Inflammatory macrophage (primary cell): Measurements from ENCODE around the gene MYRF.

Experiments
- DNase-seq, 2 donors: peaks; one replicate each; pipeline ENCODE4 v3.0.0-alpha.2; 2020 to 2022

Gene MYRF

GRCh38 chr11:61778357-61778886, 26.0 kb downstream of the MYRF start:
- DNase-seq = no peak

- no peak for DNase-seq
Observed at GRCh38 chr11:61778920-61779650, 26.6 kb downstream of the MYRF start.

- no peak for DNase-seq
Observed at GRCh38 chr11:61779666-61780525, 27.5 kb downstream of the MYRF start.

DNA sequence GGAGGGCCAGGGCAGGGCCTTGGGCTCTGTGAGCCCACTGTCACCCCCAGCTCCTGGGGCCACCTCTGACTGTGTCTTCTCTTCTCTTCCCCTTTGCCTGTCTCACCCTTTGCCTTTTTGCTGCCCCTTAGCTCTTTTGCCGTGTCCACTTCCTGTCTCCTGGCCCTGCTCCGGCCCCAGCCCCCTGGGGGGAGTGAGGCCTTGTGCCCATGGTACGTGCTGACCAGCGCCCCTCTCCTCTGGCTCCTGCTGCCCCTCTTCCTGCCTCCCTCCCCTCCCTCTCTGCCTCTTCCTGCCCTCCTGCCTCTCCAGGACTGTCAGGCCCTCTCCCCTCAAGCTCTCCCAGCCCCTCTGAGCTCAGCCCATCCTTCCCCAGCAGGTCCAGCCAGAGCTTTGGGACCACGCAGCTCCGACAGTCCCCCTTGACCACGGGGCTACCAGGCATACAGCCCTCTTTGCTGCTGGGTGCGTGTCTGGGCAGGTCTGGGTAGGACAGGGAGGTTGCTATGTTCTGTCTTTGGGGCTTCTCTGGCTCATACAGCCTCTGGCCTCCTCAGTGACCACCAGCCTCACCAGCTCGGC, 28.2 kb downstream of the MYRF start:
- no peak for DNase-seq

DNA sequence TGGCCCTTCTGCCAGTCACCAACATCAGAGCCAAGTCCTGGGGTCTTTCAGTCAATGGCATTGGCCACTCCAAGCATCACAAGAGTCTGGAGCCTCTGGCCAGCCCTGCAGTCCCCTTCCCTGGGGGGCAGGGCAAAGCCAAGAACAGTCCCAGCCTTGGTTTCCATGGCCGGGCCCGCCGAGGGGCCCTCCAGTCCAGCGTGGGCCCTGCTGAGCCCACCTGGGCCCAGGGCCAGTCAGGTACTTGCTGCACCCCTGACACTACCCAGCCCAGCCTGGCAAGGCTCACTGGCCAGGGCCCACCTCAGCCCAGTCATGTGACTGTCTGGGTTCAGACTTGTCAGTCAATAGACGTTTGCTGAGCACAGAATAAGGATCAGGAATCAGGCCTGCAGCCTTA, 29.1 kb downstream of the MYRF start:
- no peak for DNase-seq

- no peak for DNase-seq
Observed at GRCh38 chr11:61782299-61782698, 29.9 kb downstream of the MYRF start.

- DNase-seq = no peak
Observed at GRCh38 chr11:61782841-61783240, 30.4 kb downstream of the MYRF start.

- no peak for DNase-seq
Observed at GRCh38 chr11:61783717-61784505, 31.5 kb downstream of the MYRF start.

DNA sequence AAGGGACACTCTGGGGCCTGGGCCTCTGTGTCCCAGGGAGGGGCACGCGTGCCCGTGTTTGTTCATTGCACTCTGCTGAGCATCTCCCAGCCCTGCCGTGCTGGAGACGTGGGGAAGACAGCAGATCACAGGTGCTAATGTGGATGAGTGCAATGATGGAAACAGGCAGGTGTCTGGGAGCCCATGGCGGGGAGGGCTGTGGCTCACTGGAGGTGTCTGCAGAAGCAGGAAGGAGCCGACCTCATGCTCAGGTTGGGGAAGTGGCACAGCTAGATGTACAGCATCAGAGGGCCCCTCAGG, 32.0 kb downstream of the MYRF start:
- no peak for DNase-seq

- no peak for DNase-seq
Observed at GRCh38 chr11:61785837-61786402, 33.5 kb downstream of the MYRF start.

DNA sequence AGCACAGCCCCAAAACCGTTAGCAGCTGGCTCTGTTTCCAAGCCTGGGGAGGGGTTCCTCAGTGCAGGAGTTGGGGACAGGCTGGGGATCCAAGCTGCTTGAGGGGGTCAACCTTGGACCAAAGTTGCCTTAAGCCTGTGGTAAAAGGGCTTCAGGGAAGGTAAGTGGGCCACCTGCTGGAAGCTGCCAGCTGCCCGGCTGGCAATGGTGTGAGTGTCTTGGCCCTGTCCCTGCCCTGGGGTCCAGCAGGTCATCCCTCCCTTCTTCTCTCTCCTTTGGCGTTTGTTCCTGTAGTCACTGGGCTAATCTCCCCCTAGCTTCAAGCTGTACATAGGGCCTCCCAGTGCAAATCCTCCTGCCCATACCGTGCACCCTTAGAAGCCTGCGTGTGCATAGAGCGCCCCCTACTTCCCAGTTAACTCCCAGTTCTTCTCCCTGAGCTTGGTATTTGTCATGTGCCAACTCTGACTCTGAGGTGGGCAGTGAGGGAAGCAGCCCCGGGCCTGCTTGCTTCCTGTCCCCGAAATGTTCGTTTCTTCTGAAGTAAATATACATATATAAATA, 35.6 kb downstream of the MYRF start:
- DNase-seq = peak; percentile 29 to 53

DNA sequence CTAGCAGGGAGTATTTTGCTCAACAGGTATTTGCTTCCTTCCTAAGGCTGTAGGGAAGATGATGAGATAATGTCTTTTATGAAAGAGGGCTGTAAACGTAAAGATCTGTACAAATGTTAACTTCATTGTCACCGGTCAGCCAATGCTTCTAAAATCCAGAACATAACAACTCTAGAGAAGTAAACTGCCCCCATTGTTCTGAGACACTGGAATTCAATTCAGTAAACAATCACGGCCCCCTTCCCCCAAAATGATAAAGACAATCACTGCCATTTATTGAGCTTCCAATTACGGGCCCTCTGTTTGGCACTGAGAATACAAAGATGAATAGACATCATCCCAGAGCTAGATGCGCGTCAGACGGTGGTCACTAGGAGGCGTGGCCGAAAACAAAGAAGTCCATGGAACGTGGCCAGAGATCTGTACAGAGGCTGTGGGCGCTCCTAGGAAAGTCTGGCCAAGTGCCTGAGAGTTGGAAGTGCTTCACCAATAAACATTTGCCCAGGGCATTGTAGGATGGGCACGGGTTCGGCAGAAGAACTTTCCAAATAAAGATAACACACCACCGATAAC, 39.4 kb downstream of the MYRF start:
- peak; percentile 64 to 75 for DNase-seq

DNA sequence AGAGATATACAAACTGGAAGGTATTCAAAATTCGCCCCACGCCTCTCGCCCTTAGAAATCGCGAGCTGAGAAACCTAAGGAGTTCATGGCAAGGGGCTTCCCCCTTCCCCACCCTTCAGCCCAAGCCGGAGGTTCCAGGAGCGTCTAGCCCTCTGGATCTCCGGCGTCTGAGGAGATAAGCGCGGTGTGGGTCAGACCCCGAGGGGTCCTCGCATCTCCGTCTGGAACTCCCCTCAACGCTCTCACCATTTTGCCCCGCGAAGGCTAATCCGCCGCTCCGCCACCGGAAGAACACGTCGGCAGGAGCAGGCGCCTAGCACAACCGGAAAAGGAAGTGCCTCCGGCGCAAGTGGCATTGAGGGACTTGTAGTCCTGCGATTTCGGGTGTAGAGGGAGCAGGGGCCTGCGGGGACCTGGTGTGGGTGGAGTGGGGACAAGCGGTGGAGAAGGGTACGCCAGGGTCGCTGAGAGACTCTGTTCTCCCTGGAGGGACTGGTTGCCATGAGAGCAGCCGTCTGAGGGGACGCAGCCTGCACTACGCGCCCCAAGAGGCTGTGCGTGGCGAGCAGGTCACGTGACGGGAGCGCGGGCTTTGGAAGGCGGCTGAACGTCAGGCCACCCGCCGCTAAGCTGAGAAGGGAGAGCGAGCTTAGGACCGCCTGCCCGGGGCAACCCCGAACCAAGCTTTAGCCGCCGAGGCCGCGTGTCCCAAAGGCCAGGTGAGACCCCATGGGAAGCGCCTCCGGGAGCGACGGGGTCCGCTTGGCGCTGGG, 40.1 kb downstream of the MYRF start, which contains the start of the genes FEN1 and TMEM258:
Gene FEN1 (plus strand): TSS at position 602 of the 773 bp plus-strand sequence. CDS start 2,451 bp downstream, outside the sequence.
Gene TMEM258 (minus strand): TSS at position 290 of the 773 bp plus-strand sequence. CDS start 41 bp downstream, at position 249.
- peak; percentile 86 to 93 for DNase-seq

DNA sequence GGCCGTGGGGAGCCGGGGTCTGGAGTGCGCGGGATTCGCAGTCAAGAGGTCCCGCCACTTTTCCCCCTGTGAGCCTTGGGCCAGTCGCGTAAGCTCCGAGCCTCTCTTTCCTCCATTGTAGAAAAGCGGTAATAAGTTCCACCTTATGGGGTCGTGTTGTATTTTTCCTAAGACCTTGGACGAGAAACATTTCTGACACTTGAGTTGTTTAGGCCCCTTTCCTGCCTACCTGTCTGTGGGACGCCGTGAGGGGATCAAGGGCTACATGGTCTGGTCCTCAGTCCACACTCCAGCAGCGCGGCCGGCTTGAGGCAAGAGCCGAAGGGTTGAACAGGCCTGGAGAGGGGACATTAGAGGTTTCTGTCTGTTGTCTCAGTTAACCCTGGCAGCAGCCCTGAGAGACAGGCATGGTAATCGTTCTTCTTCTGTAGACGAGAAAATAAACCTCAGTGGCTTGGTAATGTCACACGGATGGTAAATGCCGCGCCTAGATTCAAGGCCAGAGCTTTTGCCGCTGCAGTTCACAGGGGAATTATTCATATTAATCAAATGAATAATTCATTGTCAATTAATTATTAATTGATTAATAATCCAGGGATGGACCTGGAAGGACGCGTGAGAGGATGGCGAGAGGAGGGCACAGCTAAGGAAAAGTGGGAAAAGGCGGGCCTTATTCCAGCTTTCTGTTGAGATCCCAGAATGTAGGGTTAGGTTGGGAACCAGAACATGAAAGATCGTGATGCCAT, 40.8 kb downstream of the MYRF start:
- no peak for DNase-seq

- DNase-seq = no peak
Observed at GRCh38 chr11:61793829-61794204, 41.4 kb downstream of the MYRF start.

DNA sequence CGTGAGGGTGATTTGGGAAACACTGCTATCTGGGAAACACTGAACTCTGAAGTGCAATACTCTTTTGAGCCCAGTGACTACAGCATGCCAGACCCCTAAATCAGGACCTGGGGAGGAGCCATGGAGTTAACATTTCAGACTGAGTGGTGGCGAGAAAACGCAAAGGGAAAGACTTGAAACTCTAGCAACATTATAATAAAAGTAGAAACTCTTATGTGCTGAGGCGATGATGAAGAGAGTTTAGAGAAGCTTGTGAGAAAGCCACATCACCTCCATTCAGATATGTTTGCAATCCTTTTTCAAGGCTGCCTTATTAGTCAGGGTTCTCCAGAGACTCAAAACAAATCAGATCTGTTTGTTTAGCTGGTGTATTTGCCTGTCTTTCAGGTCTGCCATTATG, 42.1 kb downstream of the MYRF start:
- DNase-seq = no peak

DNA sequence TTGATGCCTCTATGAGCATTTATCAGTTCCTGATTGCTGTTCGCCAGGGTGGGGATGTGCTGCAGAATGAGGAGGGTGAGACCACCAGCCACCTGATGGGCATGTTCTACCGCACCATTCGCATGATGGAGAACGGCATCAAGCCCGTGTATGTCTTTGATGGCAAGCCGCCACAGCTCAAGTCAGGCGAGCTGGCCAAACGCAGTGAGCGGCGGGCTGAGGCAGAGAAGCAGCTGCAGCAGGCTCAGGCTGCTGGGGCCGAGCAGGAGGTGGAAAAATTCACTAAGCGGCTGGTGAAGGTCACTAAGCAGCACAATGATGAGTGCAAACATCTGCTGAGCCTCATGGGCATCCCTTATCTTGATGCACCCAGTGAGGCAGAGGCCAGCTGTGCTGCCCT, 43.0 kb downstream of the MYRF start:
- DNase-seq = no peak

GRCh38 chr11:61795876-61796526, 43.6 kb downstream of the MYRF start:
- DNase-seq = no peak

DNA sequence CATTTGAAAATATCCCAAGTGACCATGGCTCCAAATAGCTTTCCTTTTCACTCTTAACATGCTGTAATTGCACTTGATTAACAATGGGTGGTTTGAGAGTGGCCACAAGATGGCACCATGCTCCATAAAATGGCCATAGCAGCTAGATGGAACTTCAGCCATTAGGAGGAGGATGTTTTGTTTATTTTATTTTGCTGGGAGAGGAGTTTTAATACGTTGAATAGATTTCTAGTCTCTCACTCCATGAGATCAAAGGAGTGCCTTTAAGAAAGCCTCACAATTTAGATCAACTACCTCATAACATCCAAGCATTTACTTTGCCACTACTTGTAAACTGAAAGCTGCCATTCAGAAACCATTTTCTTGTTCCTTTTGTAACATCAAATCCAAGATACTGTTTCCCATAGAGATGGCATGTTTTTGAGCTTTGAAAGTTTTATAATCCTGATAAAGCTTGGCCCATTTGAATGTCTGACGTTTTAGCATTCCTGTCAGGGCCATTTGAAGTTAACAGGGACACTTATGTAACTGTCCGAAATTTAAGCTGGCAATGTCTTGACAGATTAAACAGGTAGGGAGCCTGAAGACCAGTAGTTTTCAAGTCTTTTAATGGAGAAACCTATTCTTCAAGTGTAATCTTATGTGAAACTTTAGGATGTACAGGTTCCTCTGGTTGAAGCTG, 45.0 kb downstream of the MYRF start:
- peak; percentile 84 to 86 for DNase-seq
